Transverse colon (tissue), 3 donors: ENCODE data around the gene PNKP.

ENCODE experiments used
- CTCF ChIP-seq, 5 experiments: fragments of 200-600 bp in 3 of 5; fragments of 450-650 bp in 2 of 5; sonication (generic) in 3 of 5; IDR thresholded peaks; 1 replicate in 2 of 5; 2 replicates in 3 of 5; pipeline ENCODE4 v1.5.1; 2016 to 2017; ENCODE audit warnings: antibody characterized with exemption in 5 of 5, inconsistent platforms in 3 of 5, mild to moderate bottlenecking in 2 of 5, moderate library complexity in 1 of 5
- EP300 ChIP-seq: sonication (generic); formaldehyde crosslinking; IDR thresholded peaks from one replicate; pipeline ENCODE4 v1.6.1; 2017; ENCODE audit warnings: antibody characterized with exemption, low read depth

GRCh38 chr19:49858088-49858985 is 9.0 kb downstream of the PNKP start:
- TF ChIP-seq CTCF (IDR thresholded peaks at IDR 0.05) (no peak), EP300 (no peak)
